K562 (cell line): ENCODE measurements around the gene IFNK. TPM values are rescaled to one million over a fixed set of nuclear protein-coding genes. Genes with fewer than 3 reads are reported as not detected.

ENCODE experiments used
- ATAC-seq: fragments of 200-7000 bp; cut with Tn5 transposase; 3 replicates; pipeline ENCODE4 v1.9.1; 2020; ENCODE audit warnings: moderate library complexity
- BruUV-seq: library from RNA; stranded (reverse); fragments of 400-500 nt; replicated peaks from 2 replicates; lab custom pipeline; 2021; lab: Mats Ljungman, UMichigan
- CTCF ChIA-PET: fragments of 300-600 bp; formaldehyde crosslinking; extraction: SDS; loops from one replicate; lab custom pipeline; 2021; ENCODE audit warnings: low intra/inter-chr PET ratio; lab: Yijun Ruan, JAX
- POLR2A ChIA-PET: fragments of 300-600, 350-650 bp; sonication (Branson Sonifier 250); formaldehyde crosslinking; extraction: SDS; loops from one replicate; lab custom pipeline; 2021; ENCODE audit warnings: antibody characterized with exemption, inconsistent platforms; lab: Yijun Ruan, JAX
- DNase-seq, 4 experiments: peaks; one replicate each; pipeline versions ENCODE4 v3.0.0 to v3.0.0-alpha.2; 2011 to 2018; ENCODE audit warnings: low spot score in 3 of 4, mixed read lengths in 3 of 4; ENCODE audit errors: extremely low read depth in 1 of 4
- FAIRE-seq: peaks from 2 replicates; lab custom pipeline; 2011; peaks lifted over from hg19 to GRCh38; lab: Jason Lieb, UNC
- H2AFZ ChIP-seq: 2 replicates; pipeline ENCODE4 v1.6.0; 2011; ENCODE audit warnings: low read depth, low read length, control low read depth, inconsistent platforms
- H3K27ac ChIP-seq: fragments of 200-600 bp; 3 replicates; pipeline ENCODE4 v1.8.0; 2011; ENCODE audit warnings: low read depth, mild to moderate bottlenecking, control low read depth, inconsistent platforms, low read length, moderate library complexity, mixed read lengths; ENCODE audit errors: extremely low read depth
- H3K27me3 ChIP-seq, 2 experiments: fragments of 300-600 bp in 1 of 2; 2 replicates in 1 of 2; 3 replicates in 1 of 2; pipeline versions ENCODE4 v1.6.0 to v1.8.0; 2011; ENCODE audit warnings: inconsistent platforms in 2 of 2, low read length in 2 of 2, mild to moderate bottlenecking in 1 of 2, mixed read lengths in 1 of 2, moderate library complexity in 1 of 2; ENCODE audit not compliant: control insufficient read depth in 2 of 2, insufficient read depth in 2 of 2
- H3K36me3 ChIP-seq: fragments of 300-600 bp; 3 replicates; pipeline ENCODE4 v1.8.0; 2011; ENCODE audit warnings: mild to moderate bottlenecking, low read length, inconsistent platforms; ENCODE audit not compliant: control insufficient read depth, insufficient read depth
- H3K4me1 ChIP-seq, 2 experiments: fragments of 200-600 bp in 1 of 2; replicated peaks in 1 of 2; 2 replicates in 1 of 2; 3 replicates in 1 of 2; pipeline versions ENCODE4 v1.5.1 to v1.8.0; 2011; ENCODE audit warnings: inconsistent platforms in 2 of 2, low read length in 2 of 2, mild to moderate bottlenecking in 1 of 2, mixed read lengths in 1 of 2, moderate library complexity in 1 of 2; ENCODE audit not compliant: control insufficient read depth in 2 of 2, insufficient read depth in 2 of 2
- H3K4me2 ChIP-seq: 2 replicates; pipeline ENCODE4 v1.6.1; 2011; ENCODE audit warnings: low read length, control low read depth, inconsistent platforms, mixed read lengths; ENCODE audit not compliant: insufficient read depth
- H3K4me3 ChIP-seq: fragments of 200-600 bp; sonication (generic), shearing (Covaris generic); 2 replicates; pipeline ENCODE4 v1.5.1; 2016; ENCODE audit warnings: control low read depth, inconsistent platforms
- H3K79me2 ChIP-seq: fragments of 200-600 bp; 3 replicates; pipeline ENCODE4 v1.8.0; 2011; ENCODE audit warnings: low read length, inconsistent platforms; ENCODE audit not compliant: control insufficient read depth, insufficient read depth
- H3K9ac ChIP-seq, 2 experiments: 2 replicates each; pipeline versions ENCODE4 v1.6.0 to v1.6.1; 2011; ENCODE audit warnings: low read depth in 2 of 2, low read length in 2 of 2, control low read depth in 1 of 2, inconsistent platforms in 1 of 2, mild to moderate bottlenecking in 1 of 2, mixed read lengths in 1 of 2; ENCODE audit not compliant: insufficient read depth in 1 of 2
- H3K9me1 ChIP-seq: one replicate; pipeline ENCODE4 v1.6.0; 2011; ENCODE audit warnings: inconsistent platforms, mild to moderate bottlenecking, low read length, moderate library complexity; ENCODE audit not compliant: control insufficient read depth, insufficient read depth
- H3K9me3 ChIP-seq: replicated peaks from 2 replicates; pipeline ENCODE4 v1.5.1; 2011; ENCODE audit warnings: low read depth, low read length, inconsistent platforms; ENCODE audit not compliant: control insufficient read depth, insufficient read depth
- H4K20me1 ChIP-seq: replicated peaks from 2 replicates; pipeline ENCODE4 v1.6.1; 2011; ENCODE audit warnings: low read length, inconsistent platforms, mixed read lengths; ENCODE audit not compliant: control insufficient read depth, insufficient read depth
- CHD1 ChIP-seq: fragments of 200-600 bp; sonication (generic); IDR thresholded peaks from one replicate; pipeline ENCODE4 v1.6.1; 2012; ENCODE audit warnings: mild to moderate bottlenecking, moderate library complexity, low read length, inconsistent platforms
- CTCF ChIP-seq, 3 experiments: IDR thresholded peaks in 2 of 3; conservative IDR thresholded peaks in 1 of 3; 2 replicates each; pipeline ENCODE4 v1.5.1; 2011 to 2012; ENCODE audit warnings: low read length in 3 of 3, mild to moderate bottlenecking in 3 of 3, control low read depth in 2 of 3, improper control_type of control experiment in 1 of 3, inconsistent platforms in 1 of 3, low read depth in 1 of 3, mixed read lengths in 1 of 3, moderate library complexity in 1 of 3; ENCODE audit not compliant: insufficient read depth in 2 of 3
- ETV1 ChIP-seq: fragments of 450-650 bp; conservative IDR thresholded peaks from 2 replicates; pipeline ENCODE4 v1.6.1; 2016; ENCODE audit warnings: missing genetic modification characterization, control low read depth, low read depth, missing compliant biosample characterization
- GTF2B ChIP-seq: IDR thresholded peaks from 2 replicates; pipeline ENCODE4 v1.6.1; 2011; ENCODE audit not compliant: insufficient read length; ENCODE audit errors: extremely low read depth
- KDM2B ChIP-seq: fragments of 250-450 bp; sonication (Bioruptor Pico); IDR thresholded peaks from 2 replicates; pipeline ENCODE4 v1.8.0; 2021; ENCODE audit warnings: mild to moderate bottlenecking, moderate library complexity
- MAFG ChIP-seq: fragments of 450-650 bp; conservative IDR thresholded peaks from 2 replicates; pipeline ENCODE4 v1.6.1; 2016; ENCODE audit warnings: missing genetic modification characterization, missing compliant biosample characterization
- NCOA1 ChIP-seq: fragments of 450-650 bp; IDR thresholded peaks from 2 replicates; pipeline ENCODE4 v1.6.1; 2016; ENCODE audit warnings: low read depth
- NR1H2 ChIP-seq: sonication (generic); formaldehyde crosslinking; IDR thresholded peaks from 2 replicates; pipeline ENCODE4 v1.4.0; 2020; ENCODE audit warnings: mild to moderate bottlenecking, missing genetic modification reagents
- RBM14 ChIP-seq: fragments of 200-400 bp; formaldehyde crosslinking; IDR thresholded peaks from 2 replicates; pipeline ENCODE4 v1.6.1; 2018; ENCODE audit warnings: low read depth, mild to moderate bottlenecking, low read length, moderate library complexity, borderline replicate concordance; ENCODE audit not compliant: insufficient read depth
- STAG1 ChIP-seq: sonication (generic); formaldehyde crosslinking; IDR thresholded peaks from 2 replicates; pipeline ENCODE4 v1.5.0; 2020; ENCODE audit warnings: missing genetic modification reagents, borderline replicate concordance
- ZNF12 ChIP-seq: sonication (generic); formaldehyde crosslinking; IDR thresholded peaks from 2 replicates; pipeline ENCODE4 v1.4.0; 2020; ENCODE audit warnings: mild to moderate bottlenecking, missing genetic modification reagents
- ZNF316 ChIP-seq: fragments of 450-650 bp; IDR thresholded peaks from 2 replicates; pipeline ENCODE4 v1.6.1; 2016
- ZNF511 ChIP-seq: sonication (generic); formaldehyde crosslinking; IDR thresholded peaks from 2 replicates; pipeline ENCODE4 v1.8.0; 2022; ENCODE audit warnings: mild to moderate bottlenecking, missing genetic modification reagents
- ZNF75A ChIP-seq: fragments of 450-650 bp; formaldehyde crosslinking; IDR thresholded peaks from 2 replicates; pipeline ENCODE4 v1.4.0; 2020; ENCODE audit warnings: mild to moderate bottlenecking
- ZNF766 ChIP-seq: fragments of 200-800 bp; sonication (Bioruptor generic); conservative IDR thresholded peaks from 2 replicates; pipeline ENCODE4 v1.6.1; 2016; ENCODE audit warnings: missing genetic modification characterization, missing compliant biosample characterization
- WGBS: fragments of 100-300 bp; shearing (Covaris generic); methylation state at CpG from one replicate; pipeline ENCODE4 v1.1.6; 2016; ENCODE audit warnings: low coverage, mixed read lengths; ENCODE audit not compliant: insufficient coverage; ENCODE audit errors: missing lambda C conversion rate; 5-methylcytosine and 5-hydroxymethylcytosine counted together
- in situ Hi-C: fragments of 300-500 bp; cut with MboI; formaldehyde crosslinking; loops from 4 replicates; pipeline ENCODE4 v1.15.0; 2018; ENCODE audit warnings: inconsistent platforms, mixed read lengths
- intact Hi-C: fragments of 100-400 bp; cut with micrococcal nuclease; formaldehyde crosslinking; loops from 2 replicates; pipeline ENCODE4 v1.14.2; 2022
- polyA plus RNA-seq, 8 experiments: library from polyadenylated mRNA; depleted of rRNA in 4 of 8; stranded (reverse) in 5 of 8; unstranded in 3 of 8; fragments of >200 nt; fragmentation: Nextera tagmentation in 2 of 8; fragmentation: Illumina TruSeq in 1 of 8; extraction: Ambion mirVana in 2 of 8; extraction: Trizol in 1 of 8; gene quantifications; 2 replicates each; pipeline versions ENCODE4 v1.2.1 to v1.2.3, GENCODE V29; 2011 to 2014; ENCODE audit warnings: inconsistent platforms in 1 of 8, missing spikeins in 1 of 8
- total RNA-seq, 7 experiments: library from RNA; depleted of rRNA in 6 of 7; stranded (reverse); fragments of >200 nt in 6 of 7; fragmentation: Illumina TruSeq in 2 of 7; extraction: Trizol in 2 of 7; gene quantifications; 2 replicates each; pipeline versions ENCODE4 v1.2.1 to v1.2.3, GENCODE V29; 2011 to 2021; ENCODE audit warnings: low replicate concordance in 1 of 7

Gene IFNK
- total and polyA plus RNA-seq, 9 of the 15 experiments (the other 6 are each of a cell fraction or from before 2014, with no cell fraction given): 0.11 TPM; not detected in 8

- Histone ChIP-seq H3K36me3 (0 out of 3 replicates have a peak, but pooled peaks cover 2% of the 10 kb centered on the region), H3K27ac (no peak overlapping the region), H3K27me3 (no peaks in the 10 kb centered on the region), H4K20me1 (no peaks in the 10 kb centered on the region), H3K79me2 (no peaks in the 10 kb centered on the region), H2AFZ (no peak overlapping the region), H3K4me2 (no peak overlapping the region), H3K9me1 (no peaks in the 10 kb centered on the region), H3K4me1 (no peaks in the 10 kb centered on the region), H3K4me3 (no peak overlapping the region), H3K9me3 (no peaks in the 10 kb centered on the region), H3K9ac (no peak overlapping the region)
- FAIRE-seq (no peak), ATAC-seq (no peak), DNase-seq (no peak)
- POLR2A ChIA-PET: no interaction called here
- in situ Hi-C loops (no loop called here), intact Hi-C loops (no loop called here)
- CTCF ChIA-PET: no interaction called here
- TF ChIP-seq ZNF316 (peak; percentile 62), MAFG (0 out of 2 replicates have a peak, but pooled peaks have one; percentile 18), ZNF766 (CRISPR knock-in tag) (no peak)
- no TSS peak for BruUV-seq
These were observed 41.6 kb downstream of the IFNK start for GRCh38 chr9:27565696-27566095.

- no peak for ATAC-seq
- Histone ChIP-seq H4K20me1 (no peaks in the 10 kb centered on the region), H3K36me3 (no peaks in the 10 kb centered on the region), H3K79me2 (no peaks in the 10 kb centered on the region), H3K9ac (no peak overlapping the region), H3K4me1 (no peaks in the 10 kb centered on the region), H3K4me3 (no peak overlapping the region), H3K27ac (no peak overlapping the region), H2AFZ (no peak overlapping the region), H3K9me1 (no peaks in the 10 kb centered on the region), H3K9me3 (no peaks in the 10 kb centered on the region), H3K4me2 (no peak overlapping the region), H3K27me3 (no peaks in the 10 kb centered on the region)
- intact Hi-C loops (no loop called here), in situ Hi-C loops (no loop called here)
- FAIRE-seq: no peak
- no TSS peak for BruUV-seq
- no peak for DNase-seq
- 70% methylated on average over 1 of the region's 1 CpG for WGBS
- CTCF ChIA-PET: no interaction called here
- POLR2A ChIA-PET: no interaction called here
- TF ChIP-seq KDM2B (CRISPR knock-in tag): no peak
- TF ChIP-seq STAG1 (CRISPR knock-in tag): no peak
- TF ChIP-seq GTF2B: no peak
- TF ChIP-seq ZNF75A (CRISPR knock-in tag): no peak
- no peak for TF ChIP-seq ZNF511 (CRISPR knock-in tag)
- no peak for TF ChIP-seq CTCF (IDR thresholded peaks at IDR 0.05 in 2 of 3, conservative IDR thresholded peaks at IDR 0.05 in 1 of 3; ENCODE audit: insufficient read depth in 2 of 3, low read depth in 1 of 3, low read length in 3 of 3)
- no peak for TF ChIP-seq NCOA1
- TF ChIP-seq ETV1 (tag): no peak
- TF ChIP-seq CHD1: no peak
- TF ChIP-seq NR1H2 (CRISPR knock-in tag): no peak
- no peak for TF ChIP-seq RBM14
- no peak for TF ChIP-seq ZNF12 (CRISPR knock-in tag)
These were observed 42.0 kb downstream of the IFNK start for GRCh38 chr9:27566118-27566517.
